Glutamatergic neuron (in vitro differentiated cells): Measurements from ENCODE around the gene TSHR. TPM values are rescaled to one million over a fixed set of nuclear protein-coding genes. Genes with fewer than 3 reads are reported as not detected.
"Not testable (repeated sequence)": the region's sequence is repeated elsewhere in the genome, so short reads cannot be mapped to it uniquely, and the experiment has no call there.

Experiments
- DNase-seq: peaks from one replicate; pipeline ENCODE4 v3.0.0; 2022
- H3K27ac Mint-ChIP-seq: one replicate; pipeline ENCODE4 v1.8.0; 2020; ENCODE audit warnings: mild to moderate bottlenecking, mixed read lengths, inconsistent platforms; ENCODE audit not compliant: unreplicated experiment
- H3K27me3 Mint-ChIP-seq: one replicate; pipeline ENCODE4 v1.8.0; 2020; ENCODE audit warnings: mild to moderate bottlenecking, moderate library complexity, mixed read lengths, inconsistent platforms; ENCODE audit not compliant: unreplicated experiment
- H3K36me3 Mint-ChIP-seq: one replicate; pipeline ENCODE4 v1.8.0; 2020; ENCODE audit warnings: mild to moderate bottlenecking, mixed read lengths, inconsistent platforms; ENCODE audit not compliant: unreplicated experiment
- H3K4me1 Mint-ChIP-seq: one replicate; pipeline ENCODE4 v1.8.0; 2020; ENCODE audit warnings: mild to moderate bottlenecking, low read depth, mixed read lengths, inconsistent platforms; ENCODE audit not compliant: unreplicated experiment
- H3K4me3 Mint-ChIP-seq: one replicate; pipeline ENCODE4 v1.8.0; 2020; ENCODE audit warnings: mild to moderate bottlenecking, mixed read lengths, inconsistent platforms; ENCODE audit not compliant: unreplicated experiment
- H3K9me3 Mint-ChIP-seq: one replicate; pipeline ENCODE4 v1.8.0; 2020; ENCODE audit warnings: mild to moderate bottlenecking, moderate library complexity, mixed read lengths, inconsistent platforms; ENCODE audit not compliant: unreplicated experiment
- long read RNA-seq: library from polyadenylated mRNA; unstranded; transcript quantifications from one replicate; pipeline ENCODE4 v2.0.0, GENCODE V29; 2020; ENCODE audit not compliant: unreplicated experiment
- total RNA-seq: library from RNA; stranded (reverse); fragmentation: NEBNext Ultra II Directional; extraction: Animal tissue kit (Norgen Biotek cat#: 25700); gene quantifications from one replicate; pipeline ENCODE4 v1.2.1, GENCODE V29; 2021; ENCODE audit not compliant: unreplicated experiment
- TF ChIP-seq, protein P1 (sequence below): fragments of 200-600 bp; sonication (generic); IDR thresholded peaks from one replicate; pipeline ENCODE4 v1.5.0; 2021; ENCODE audit not compliant: partially characterized antibody, unreplicated experiment

Gene TSHR
- total RNA-seq = 0.74 TPM
- long read RNA-seq, partial matches to known transcripts = 0 of 1 reads
- long read RNA-seq, other reads (novel, unspliced or antisense) = 1 of 1 reads

DNA sequence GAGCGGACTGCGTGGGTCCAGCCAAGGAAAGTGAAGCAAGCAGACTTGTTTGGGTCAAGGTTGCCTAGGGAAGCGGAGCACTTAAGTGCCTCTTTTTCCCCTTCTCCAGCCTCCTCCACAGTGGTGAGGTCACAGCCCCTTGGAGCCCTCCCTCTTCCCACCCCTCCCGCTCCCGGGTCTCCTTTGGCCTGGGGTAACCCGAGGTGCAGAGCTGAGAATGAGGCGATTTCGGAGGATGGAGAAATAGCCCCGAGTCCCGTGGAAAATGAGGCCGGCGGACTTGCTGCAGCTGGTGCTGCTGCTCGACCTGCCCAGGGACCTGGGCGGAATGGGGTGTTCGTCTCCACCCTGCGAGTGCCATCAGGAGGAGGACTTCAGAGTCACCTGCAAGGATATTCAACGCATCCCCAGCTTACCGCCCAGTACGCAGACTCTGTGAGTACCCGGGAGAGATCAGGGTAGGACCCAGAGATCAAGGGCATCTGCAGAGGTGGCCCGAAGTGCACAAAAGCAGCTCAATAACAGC, at the start of gene TSHR:
Gene TSHR (plus strand): TSS at position 206 of the 526 bp plus-strand sequence. CDS start 60 bp downstream, at position 266.
- TF ChIP-seq, protein P1, sequence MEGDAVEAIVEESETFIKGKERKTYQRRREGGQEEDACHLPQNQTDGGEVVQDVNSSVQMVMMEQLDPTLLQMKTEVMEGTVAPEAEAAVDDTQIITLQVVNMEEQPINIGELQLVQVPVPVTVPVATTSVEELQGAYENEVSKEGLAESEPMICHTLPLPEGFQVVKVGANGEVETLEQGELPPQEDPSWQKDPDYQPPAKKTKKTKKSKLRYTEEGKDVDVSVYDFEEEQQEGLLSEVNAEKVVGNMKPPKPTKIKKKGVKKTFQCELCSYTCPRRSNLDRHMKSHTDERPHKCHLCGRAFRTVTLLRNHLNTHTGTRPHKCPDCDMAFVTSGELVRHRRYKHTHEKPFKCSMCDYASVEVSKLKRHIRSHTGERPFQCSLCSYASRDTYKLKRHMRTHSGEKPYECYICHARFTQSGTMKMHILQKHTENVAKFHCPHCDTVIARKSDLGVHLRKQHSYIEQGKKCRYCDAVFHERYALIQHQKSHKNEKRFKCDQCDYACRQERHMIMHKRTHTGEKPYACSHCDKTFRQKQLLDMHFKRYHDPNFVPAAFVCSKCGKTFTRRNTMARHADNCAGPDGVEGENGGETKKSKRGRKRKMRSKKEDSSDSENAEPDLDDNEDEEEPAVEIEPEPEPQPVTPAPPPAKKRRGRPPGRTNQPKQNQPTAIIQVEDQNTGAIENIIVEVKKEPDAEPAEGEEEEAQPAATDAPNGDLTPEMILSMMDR = no peak
- Mint-ChIP-seq H3K27ac (peak within 1 kb of the TSS; percentile 53), H3K27me3 (no peaks in the 10 kb centered on the region), H3K36me3 (no peaks in the 10 kb centered on the region), H3K4me3 (peak within 1 kb of the TSS; percentile 89), H3K9me3 (peaks cover 3% of the 10 kb centered on the region), H3K4me1 (peaks cover 14% of the 10 kb centered on the region)
- DNase-seq = peak; percentile 36

DNA sequence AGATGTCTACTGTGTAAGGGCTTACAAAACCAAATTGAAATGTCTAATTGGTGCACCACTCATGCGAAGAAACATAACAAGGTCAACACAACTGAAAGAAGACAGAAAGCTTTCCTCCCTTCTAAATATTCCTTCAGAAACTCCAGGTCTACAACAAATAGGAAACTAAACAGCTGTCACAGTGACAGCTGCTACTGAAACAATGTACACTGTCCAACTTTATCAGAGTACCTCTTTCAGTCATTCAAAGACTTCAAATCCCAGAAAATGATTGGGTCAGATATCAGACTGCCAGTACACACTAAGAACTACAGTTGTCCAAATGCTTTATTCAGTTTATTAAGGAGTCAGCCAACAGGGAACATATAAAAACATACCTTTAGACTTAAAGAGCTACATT, 49.1 kb upstream of the TSHR start:
- TF ChIP-seq, protein P1 = no peak
- Mint-ChIP-seq H3K9me3 (no peaks in the 10 kb centered on the region), H3K27ac (no peak overlapping the region), H3K4me1 (peaks cover 5% of the 10 kb centered on the region), H3K4me3 (no peak overlapping the region), H3K36me3 (no peaks in the 10 kb centered on the region), H3K27me3 (no peaks in the 10 kb centered on the region)
- DNase-seq = no peak

DNA sequence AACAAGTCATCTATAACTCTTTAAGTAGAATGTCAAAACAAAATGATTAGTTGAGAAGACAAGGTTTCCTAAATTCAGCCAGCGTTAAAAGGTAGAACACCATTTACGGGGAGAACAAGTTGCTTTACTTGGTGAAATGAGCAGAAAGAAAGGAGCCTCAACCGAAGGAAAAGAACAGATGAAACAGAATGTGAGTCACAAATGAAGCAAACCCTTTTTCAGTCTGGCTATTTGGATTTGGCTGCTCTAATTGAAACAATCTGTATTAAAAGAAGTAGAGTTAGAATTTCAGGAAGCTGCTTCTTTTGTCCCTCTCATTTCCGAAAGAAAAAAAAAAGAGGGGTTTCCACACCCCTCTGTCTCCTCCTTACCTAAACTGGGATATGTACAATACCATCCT, 48.5 kb upstream of the TSHR start:
- peaks cover 5% of the 10 kb centered on the region for H3K4me1 Mint-ChIP-seq
- H3K4me3 Mint-ChIP-seq = no peak overlapping the region
- H3K9me3 Mint-ChIP-seq = no peaks in the 10 kb centered on the region
- TF ChIP-seq, protein P1 = no peak
- no peaks in the 10 kb centered on the region for H3K27me3 Mint-ChIP-seq
- H3K27ac Mint-ChIP-seq = no peak overlapping the region
- H3K36me3 Mint-ChIP-seq = no peaks in the 10 kb centered on the region
- no peak for DNase-seq

DNA sequence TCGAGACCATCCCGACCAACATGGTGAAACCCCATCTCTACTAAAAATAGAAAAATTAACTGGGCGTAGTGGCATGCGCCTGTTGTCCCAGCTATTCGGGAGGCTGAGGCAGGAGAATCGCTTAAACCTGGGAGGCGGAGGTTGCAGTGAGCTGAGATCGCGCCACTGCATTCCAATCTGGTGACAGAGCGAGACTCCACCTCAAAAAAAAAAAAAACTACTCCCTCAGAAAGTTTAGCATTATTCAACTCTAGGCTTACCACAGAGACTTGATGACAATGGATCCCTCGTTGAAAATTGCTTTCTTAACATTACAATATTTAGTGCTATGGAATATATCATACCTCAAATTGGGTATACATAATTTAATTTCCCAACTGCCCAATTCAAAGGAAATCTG, 43.4 kb upstream of the TSHR start:
- H3K4me1 Mint-ChIP-seq, H3K4me3 Mint-ChIP-seq, H3K9me3 Mint-ChIP-seq, H3K36me3 Mint-ChIP-seq, H3K27ac Mint-ChIP-seq, H3K27me3 Mint-ChIP-seq, DNase-seq: not testable (repeated sequence)

GRCh38 chr14:80919622-80920021, 35.8 kb upstream of the TSHR start:
- Mint-ChIP-seq H3K9me3 (no peaks in the 10 kb centered on the region), H3K27ac (no peak overlapping the region), H3K36me3 (no peaks in the 10 kb centered on the region), H3K4me3 (no peak overlapping the region), H3K27me3 (no peaks in the 10 kb centered on the region), H3K4me1 (peaks cover 10% of the 10 kb centered on the region)
- no peak for DNase-seq
- TF ChIP-seq, protein P1 = no peak
